Neutrophil (primary cell): Measurements from ENCODE around the gene ERCC5.

Source experiments
- H3K27ac ChIP-seq: fragments of 200-600 bp; sonication (generic); 2 replicates; pipeline ENCODE4 v1.5.1; 2016; ENCODE audit warnings: mild to moderate bottlenecking, moderate library complexity
- H3K27me3 ChIP-seq: fragments of 200-600 bp; sonication (generic); 2 replicates; pipeline ENCODE4 v1.6.0; 2016; ENCODE audit warnings: mild to moderate bottlenecking
- H3K36me3 ChIP-seq: fragments of 200-600 bp; sonication (generic); 2 replicates; pipeline ENCODE4 v1.5.1; 2017
- H3K4me1 ChIP-seq, 2 experiments: fragments of 200-600 bp in 1 of 2; sonication (generic) in 1 of 2; 1 replicate in 1 of 2; 2 replicates in 1 of 2; pipeline versions ENCODE4 v1.5.1 to v1.6.1; 2013 to 2016; ENCODE audit warnings: low read depth in 1 of 2, low read length in 1 of 2, mild to moderate bottlenecking in 1 of 2, moderate library complexity in 1 of 2; ENCODE audit not compliant: control insufficient read depth in 1 of 2, insufficient read depth in 1 of 2
- H3K4me3 ChIP-seq, 2 experiments: fragments of 200-600 bp in 1 of 2; sonication (generic) in 1 of 2; 1 replicate in 1 of 2; 2 replicates in 1 of 2; pipeline ENCODE4 v1.5.1; 2013 to 2016; ENCODE audit warnings: low read depth in 1 of 2, low read length in 1 of 2, mild to moderate bottlenecking in 1 of 2, moderate library complexity in 1 of 2
- H3K9me3 ChIP-seq: fragments of 200-600 bp; sonication (generic); 2 replicates; pipeline ENCODE4 v1.5.1; 2016
- CTCF ChIP-seq: fragments of 200-600 bp; sonication (generic); IDR thresholded peaks from 2 replicates; pipeline ENCODE4 v1.5.1; 2016; ENCODE audit warnings: antibody characterized with exemption

Gene ERCC5

GRCh38 chr13:102913914-102914313 lies 68.1 kb downstream of the ERCC5 start:
- H3K4me3 ChIP-seq, result no peak overlapping the region
- no peaks in the 10 kb centered on the region for H3K9me3 ChIP-seq
- no peak overlapping the region for H3K27ac ChIP-seq
- H3K4me1 ChIP-seq, result no peaks in the 10 kb centered on the region
- H3K36me3 ChIP-seq, result no peaks in the 10 kb centered on the region
- H3K27me3 ChIP-seq, result no peaks in the 10 kb centered on the region
- TF ChIP-seq CTCF, result no peak

DNA sequence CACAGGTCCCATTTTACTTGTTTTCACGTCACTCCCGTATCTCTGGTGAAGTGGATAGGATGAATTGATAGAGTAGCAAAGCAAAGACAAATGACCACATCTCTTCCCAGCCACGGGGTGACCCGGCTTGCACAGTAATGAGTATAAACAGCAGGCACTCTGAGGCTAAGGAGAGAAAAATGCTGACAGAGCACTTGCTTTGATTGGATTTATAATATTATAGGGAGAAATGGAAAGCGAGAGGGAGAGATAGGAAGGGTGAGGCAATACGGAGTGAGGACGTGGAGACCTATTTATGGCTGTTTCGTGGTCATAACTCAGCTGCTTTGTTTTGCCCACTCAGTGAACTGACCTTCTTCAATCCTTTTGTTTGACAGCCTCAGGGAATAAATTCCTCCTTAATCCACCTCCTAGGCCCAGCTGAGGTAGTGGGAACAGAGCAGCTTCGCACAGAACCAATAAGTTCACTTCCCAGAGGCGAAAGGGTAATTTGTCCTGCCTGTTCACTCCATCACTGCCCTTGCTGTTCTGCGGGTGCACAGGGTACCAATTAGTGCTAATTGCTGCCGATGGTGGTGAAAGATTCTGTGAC lies 68.6 kb downstream of the ERCC5 start:
- no peak overlapping the region for H3K4me3 ChIP-seq
- no peaks in the 10 kb centered on the region for H3K27me3 ChIP-seq
- no peaks in the 10 kb centered on the region for H3K36me3 ChIP-seq
- no peaks in the 10 kb centered on the region for H3K9me3 ChIP-seq
- no peaks in the 10 kb centered on the region for H3K4me1 ChIP-seq
- no peak overlapping the region for H3K27ac ChIP-seq
- no peak for TF ChIP-seq CTCF

DNA sequence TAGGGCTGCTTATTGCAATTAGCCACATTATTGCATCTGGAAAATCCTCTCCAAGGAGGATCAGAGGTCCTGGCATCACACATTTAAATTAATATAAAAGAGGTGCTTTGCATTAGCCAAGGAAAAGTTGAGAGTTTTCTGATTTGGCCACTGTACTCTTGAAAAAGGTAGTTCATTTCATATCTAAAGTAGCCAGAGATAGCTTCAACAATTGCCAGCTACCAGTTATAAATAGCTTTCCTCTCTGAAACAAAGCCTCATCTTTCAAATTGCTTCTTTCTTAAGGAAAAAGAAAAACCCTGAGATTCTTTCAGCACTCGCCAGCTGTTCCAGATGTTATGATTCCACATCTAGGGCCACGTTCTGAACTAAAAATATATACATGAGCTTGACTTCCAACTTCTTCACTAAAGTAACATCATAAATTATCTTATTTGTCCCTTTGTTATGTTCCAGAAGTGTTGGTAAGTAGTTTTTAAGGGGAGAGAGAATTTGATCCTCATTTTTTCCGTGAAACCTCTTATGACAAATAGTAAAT lies 69.6 kb downstream of the ERCC5 start:
- Histone ChIP-seq H3K4me3 (no peak overlapping the region), H3K27ac (no peak overlapping the region), H3K27me3 (no peaks in the 10 kb centered on the region), H3K9me3 (no peaks in the 10 kb centered on the region), H3K4me1 (no peaks in the 10 kb centered on the region), H3K36me3 (no peaks in the 10 kb centered on the region)
- no peak for TF ChIP-seq CTCF

DNA sequence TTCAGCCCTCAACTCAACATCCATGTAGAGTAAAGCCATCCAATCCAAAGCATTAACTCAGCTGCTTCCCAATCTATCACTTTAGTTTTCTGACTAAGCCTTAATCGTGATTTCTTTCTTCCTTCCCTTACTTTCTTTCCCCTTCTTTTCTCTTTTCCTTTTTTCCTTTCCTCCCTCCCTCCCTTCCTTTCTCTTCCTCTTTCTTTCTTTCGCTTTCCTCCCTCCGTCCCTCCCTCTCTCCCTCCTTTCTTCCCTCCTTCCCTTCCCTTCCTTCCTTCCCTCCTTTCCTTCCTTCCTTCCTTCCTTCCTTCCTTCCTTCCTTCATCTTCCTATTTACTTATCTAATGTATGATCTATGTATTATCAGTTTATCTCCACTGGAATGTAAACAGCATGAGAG lies 71.2 kb downstream of the ERCC5 start:
- no peak for TF ChIP-seq CTCF
- Histone ChIP-seq H3K4me1 (no peaks in the 10 kb centered on the region), H3K36me3 (no peaks in the 10 kb centered on the region), H3K27me3 (no peaks in the 10 kb centered on the region), H3K4me3 (no peak overlapping the region), H3K27ac (no peak overlapping the region), H3K9me3 (no peaks in the 10 kb centered on the region)

DNA sequence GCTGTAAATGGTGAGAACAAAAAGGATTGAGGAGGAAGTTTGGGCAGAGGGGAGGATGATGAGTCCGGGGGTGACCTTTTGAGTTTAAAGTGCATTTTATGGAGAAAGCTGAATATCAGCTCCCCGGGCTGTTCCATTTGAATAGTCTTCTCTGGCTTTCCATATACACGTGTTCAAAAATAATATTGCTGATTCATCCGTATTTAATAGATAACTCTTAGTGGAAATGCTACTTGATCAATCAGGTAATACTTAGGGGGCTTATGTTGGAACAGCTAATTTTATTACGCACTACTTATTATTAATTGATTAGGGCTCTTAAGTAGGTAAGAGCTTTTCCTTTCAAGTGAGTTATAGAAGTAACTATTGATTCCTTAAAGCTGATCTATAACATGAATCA lies 76.4 kb downstream of the ERCC5 start:
- TF ChIP-seq CTCF, result no peak
- Histone ChIP-seq H3K4me3 (no peak overlapping the region), H3K9me3 (no peaks in the 10 kb centered on the region)

More for the DNA sequence above, 76.4 kb downstream of the ERCC5 start:
- Histone ChIP-seq H3K4me1 (no peaks in the 10 kb centered on the region), H3K27me3 (no peaks in the 10 kb centered on the region), H3K27ac (no peak overlapping the region), H3K36me3 (no peaks in the 10 kb centered on the region)
